NT2/D1 (cell line): Measurements from ENCODE around the gene HSPE1.
"Not testable (repeated sequence)": the region's sequence is repeated elsewhere in the genome, so short reads cannot be mapped to it uniquely, and the experiment has no call there.

Experiments
- DNase-seq: peaks from one replicate; pipeline ENCODE4 v3.0.0-alpha.2; 2011; ENCODE audit warnings: low read depth, low spot score
- H3K27me3 ChIP-seq: 2 replicates; pipeline ENCODE4 v1.6.0; 2011; ENCODE audit warnings: mild to moderate bottlenecking; ENCODE audit not compliant: insufficient read length, insufficient read depth
- H3K36me3 ChIP-seq: 2 replicates; pipeline ENCODE4 v1.6.1; 2011; ENCODE audit warnings: mild to moderate bottlenecking, low read length, mixed read lengths; ENCODE audit not compliant: insufficient read depth, insufficient read length
- H3K4me1 ChIP-seq: 2 replicates; pipeline ENCODE4 v1.5.1; 2011; ENCODE audit not compliant: insufficient read depth, insufficient read length
- H3K4me3 ChIP-seq: 2 replicates; pipeline ENCODE4 v1.5.1; 2011; ENCODE audit warnings: low read depth; ENCODE audit not compliant: insufficient read length
- H3K9ac ChIP-seq: 2 replicates; pipeline ENCODE4 v1.6.0; 2011; ENCODE audit warnings: low read depth; ENCODE audit not compliant: insufficient read length
- H3K9me3 ChIP-seq: 2 replicates; pipeline ENCODE4 v1.5.1; 2011; ENCODE audit warnings: mild to moderate bottlenecking, low read length; ENCODE audit not compliant: insufficient read depth
- SUZ12 ChIP-seq: IDR thresholded peaks from 2 replicates; pipeline ENCODE4 v1.6.1; 2011; ENCODE audit not compliant: insufficient read length, insufficient read depth; ENCODE audit errors: extremely low read depth
- YY1 ChIP-seq: IDR thresholded peaks from 2 replicates; pipeline ENCODE4 v1.6.1; 2011; ENCODE audit not compliant: insufficient read length, insufficient read depth
- ZNF274 ChIP-seq: IDR thresholded peaks from 2 replicates; pipeline ENCODE4 v1.6.1; 2011; ENCODE audit warnings: mild to moderate bottlenecking, low read depth, low read length

Gene HSPE1

DNA sequence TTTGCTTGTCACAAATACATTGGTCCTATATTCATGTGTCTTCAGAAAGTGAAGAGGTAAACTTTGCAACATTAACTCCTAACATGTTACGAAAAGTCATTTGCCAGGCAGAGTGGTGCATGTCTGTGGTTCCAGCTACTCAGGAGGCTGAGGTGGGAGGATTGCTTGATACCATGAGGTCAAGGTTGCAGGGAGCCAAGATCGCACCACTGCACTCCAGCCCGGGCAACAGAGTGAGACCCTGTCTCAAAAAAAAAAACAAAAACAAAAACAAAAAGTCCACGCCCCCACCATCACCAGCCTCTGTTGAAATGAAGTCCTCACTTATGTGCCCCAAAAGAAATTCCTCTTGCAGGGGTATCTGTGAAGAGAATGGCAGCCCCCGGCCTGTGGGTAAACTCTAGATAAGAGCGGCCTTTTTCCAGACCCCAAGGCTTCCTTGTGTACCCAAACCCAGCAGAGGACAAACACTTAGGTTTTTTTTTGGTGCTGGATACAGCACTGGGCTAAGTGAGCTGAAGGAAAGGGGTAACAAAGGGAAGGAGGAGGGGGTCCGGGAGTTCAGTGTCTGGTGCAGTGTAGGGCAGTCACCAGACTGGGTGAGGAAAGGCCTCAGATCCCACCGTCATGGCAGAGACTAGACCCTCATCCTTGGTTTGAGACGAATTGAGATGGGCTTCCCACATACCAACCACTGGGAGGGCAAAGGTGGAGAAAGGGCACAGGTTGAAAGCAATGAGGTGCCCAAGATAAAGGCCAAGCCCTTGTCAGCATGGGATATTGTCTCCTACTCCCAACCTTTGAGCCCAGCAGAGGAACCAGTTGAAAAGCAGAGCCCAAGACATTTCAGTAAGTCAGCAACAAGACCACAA lies 19.8 kb upstream of the HSPE1 start:
- H3K9ac ChIP-seq: no peak overlapping the region
- H3K36me3 ChIP-seq: peaks cover 31% of the 10 kb centered on the region
- H3K9me3 ChIP-seq: peaks cover 15% of the 10 kb centered on the region; the same call in 1 of the 2 replicates
- H3K27me3 ChIP-seq: no peaks in the 10 kb centered on the region
- no peak for DNase-seq
- TF ChIP-seq ZNF274 (no peak), SUZ12 (no peak), YY1 (no peak)
- no peak overlapping the region for H3K4me3 ChIP-seq
- no peaks in the 10 kb centered on the region for H3K4me1 ChIP-seq

DNA sequence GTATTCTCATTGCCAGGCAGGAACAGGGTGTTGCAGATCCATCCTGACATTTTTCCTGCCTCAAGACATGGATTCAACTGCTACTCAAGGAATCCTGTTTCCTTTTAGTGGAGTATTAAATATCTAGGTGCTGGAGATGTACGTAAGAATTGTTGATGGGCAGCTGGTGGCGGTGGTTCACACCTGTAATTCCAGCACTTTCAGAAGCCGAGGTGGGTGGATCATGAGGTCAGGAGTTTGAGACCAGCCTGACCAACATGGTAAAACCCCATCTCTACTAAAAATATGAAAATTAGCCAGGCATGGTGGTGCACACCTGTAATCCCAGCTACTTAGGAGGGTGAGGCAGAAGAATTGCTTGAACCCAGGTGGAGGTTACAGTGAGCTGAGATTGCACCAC lies 15.9 kb upstream of the HSPE1 start:
- not testable (repeated sequence) for H3K4me1 ChIP-seq, H3K9ac ChIP-seq, DNase-seq, H3K27me3 ChIP-seq, H3K4me3 ChIP-seq
- Histone ChIP-seq H3K9me3 (peaks cover 15% of the 10 kb centered on the region; the same call in 1 of the 2 replicates), H3K36me3 (peaks cover 36% of the 10 kb centered on the region)

DNA sequence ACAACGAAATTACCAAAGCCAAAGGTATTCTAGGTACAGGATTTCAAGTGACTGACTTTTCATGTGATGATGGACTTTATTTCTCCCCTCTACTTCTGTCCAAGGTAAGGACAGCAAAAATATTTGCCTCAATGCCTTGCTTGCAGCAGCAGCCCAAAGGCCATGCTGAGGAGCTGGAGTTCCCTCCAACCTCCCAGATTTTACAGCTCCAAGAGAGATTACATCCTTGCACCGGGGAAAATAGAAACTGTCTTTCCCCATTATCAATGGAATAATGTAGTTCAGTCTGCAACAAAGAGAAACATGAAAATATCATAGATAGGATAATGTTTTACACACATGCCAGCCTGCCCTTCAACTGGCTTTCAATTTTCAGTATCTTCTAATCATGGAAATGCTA lies 14.0 kb upstream of the HSPE1 start:
- no peaks in the 10 kb centered on the region for H3K27me3 ChIP-seq
- H3K36me3 ChIP-seq: peaks cover 54% of the 10 kb centered on the region
- DNase-seq: no peak
- no peak overlapping the region for H3K4me3 ChIP-seq
- H3K9me3 ChIP-seq: peaks cover 15% of the 10 kb centered on the region; the same call in 1 of the 2 replicates
- no peaks in the 10 kb centered on the region for H3K4me1 ChIP-seq
- H3K9ac ChIP-seq: no peak overlapping the region
- TF ChIP-seq SUZ12 (no peak), ZNF274 (no peak), YY1 (no peak)

DNA sequence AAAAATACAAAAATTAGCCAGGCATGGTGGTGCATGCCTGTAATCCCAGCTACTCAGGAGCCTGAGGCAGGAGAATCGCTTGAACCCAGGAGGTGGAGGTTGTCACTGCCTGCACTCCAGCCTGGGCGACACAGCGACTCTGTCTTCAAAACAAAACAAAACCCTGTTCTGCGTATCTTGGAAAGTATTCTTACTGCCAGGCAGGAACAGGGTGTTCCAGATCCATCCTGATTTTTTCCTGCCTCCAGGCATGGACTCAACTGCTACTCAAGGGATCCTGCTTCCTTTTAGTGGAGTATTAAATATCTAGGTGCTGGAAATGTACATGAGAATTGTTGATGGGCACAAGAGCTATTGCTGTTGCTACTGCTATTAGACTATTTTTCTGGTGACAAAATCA lies 12.8 kb upstream of the HSPE1 start:
- DNase-seq: no peak
- peaks cover 66% of the 10 kb centered on the region for H3K36me3 ChIP-seq
- no peak overlapping the region for H3K4me3 ChIP-seq
- H3K9ac ChIP-seq: no peak overlapping the region
- TF ChIP-seq ZNF274 (no peak), YY1 (no peak), SUZ12 (no peak)
- no peaks in the 10 kb centered on the region for H3K27me3 ChIP-seq
- H3K9me3 ChIP-seq: peaks cover 15% of the 10 kb centered on the region; the same call in 1 of the 2 replicates
- H3K4me1 ChIP-seq: no peaks in the 10 kb centered on the region

DNA sequence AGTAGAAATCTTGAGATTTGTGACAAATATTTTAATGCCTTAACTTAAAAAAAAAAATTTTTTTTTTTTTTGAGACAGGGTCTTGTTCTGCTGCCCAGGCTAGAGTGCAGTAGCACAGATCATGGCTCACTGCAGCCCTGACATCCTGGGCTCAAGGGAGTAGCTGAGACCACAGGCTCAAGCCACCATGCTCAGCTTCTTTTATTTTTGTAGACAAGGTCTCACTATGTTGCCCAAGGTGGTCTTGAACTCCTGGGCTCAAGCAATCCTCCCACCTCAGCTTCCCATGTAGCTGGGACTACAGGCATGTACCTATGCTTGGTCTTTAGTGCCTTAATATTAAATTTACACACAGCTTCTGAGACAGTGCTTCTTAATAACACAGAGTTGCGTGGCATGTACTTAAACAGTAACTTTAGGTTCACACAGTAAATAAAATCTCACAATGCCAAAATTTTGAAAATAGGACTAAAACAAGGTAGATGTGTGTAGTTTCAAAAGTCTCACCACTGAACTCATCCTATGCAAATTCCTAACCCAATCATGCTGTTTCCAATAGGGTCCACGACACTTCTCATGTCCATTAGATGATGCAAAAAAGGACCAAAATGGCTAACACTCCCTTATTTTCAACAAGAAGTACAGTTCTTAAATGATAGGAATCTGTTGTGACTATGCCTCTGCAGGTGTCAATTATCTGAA lies 4.6 kb upstream of the HSPE1 start:
- TF ChIP-seq SUZ12: no peak
- no peak for TF ChIP-seq YY1
- no peak for TF ChIP-seq ZNF274
- no peak for DNase-seq
- Histone ChIP-seq H3K27me3 (no peaks in the 10 kb centered on the region), H3K36me3 (peaks cover 88% of the 10 kb centered on the region), H3K9me3 (no peaks in the 10 kb centered on the region), H3K4me3 (peak overlapping the region; percentile 94), H3K4me1 (no peaks in the 10 kb centered on the region), H3K9ac (no peak overlapping the region)

DNA sequence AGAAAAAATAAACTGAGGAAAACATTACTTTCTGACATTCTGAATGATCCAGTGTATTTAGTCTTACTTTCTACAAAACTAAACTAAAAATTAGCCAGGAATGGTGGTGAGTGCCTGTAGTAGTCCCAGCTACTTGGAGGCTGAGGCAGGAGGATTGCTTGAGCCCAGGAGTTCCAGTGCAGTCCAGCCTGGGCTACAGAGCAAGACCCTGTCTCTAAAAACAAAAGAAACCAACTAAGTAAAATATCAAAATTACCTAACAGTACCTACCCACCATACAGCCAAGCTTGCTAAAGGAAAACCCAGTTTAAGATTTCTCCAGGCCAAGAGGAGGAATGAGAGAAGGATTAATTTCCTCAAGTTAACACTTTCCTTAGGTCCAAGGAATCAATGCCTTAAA lies 3.5 kb upstream of the HSPE1 start:
- TF ChIP-seq YY1 (no peak), ZNF274 (no peak), SUZ12 (no peak)
- Histone ChIP-seq H3K9me3 (no peaks in the 10 kb centered on the region), H3K4me3 (peak overlapping the region; percentile 94), H3K9ac (peak overlapping the region; percentile 98), H3K4me1 (no peaks in the 10 kb centered on the region), H3K27me3 (no peaks in the 10 kb centered on the region), H3K36me3 (peaks cover 88% of the 10 kb centered on the region)
- no peak for DNase-seq

DNA sequence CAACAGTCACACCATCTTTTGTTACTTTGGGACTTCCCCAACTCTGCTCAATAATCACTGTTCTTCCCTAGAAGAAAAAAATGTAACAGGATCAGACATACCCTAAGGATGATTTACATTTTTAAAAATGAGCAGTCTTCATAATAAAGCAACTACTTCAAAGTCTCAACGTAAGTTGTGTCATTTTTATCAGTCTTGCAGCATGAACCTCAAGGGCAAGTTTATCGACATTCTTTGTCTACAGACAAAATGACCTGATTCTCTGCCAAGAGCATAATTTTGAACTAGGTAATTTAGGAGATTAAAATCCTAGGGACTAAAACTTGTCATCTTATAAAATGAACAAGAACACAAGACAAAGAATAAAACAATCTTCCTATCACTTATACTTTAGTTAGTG lies 2.9 kb upstream of the HSPE1 start:
- Histone ChIP-seq H3K9me3 (no peaks in the 10 kb centered on the region), H3K4me1 (no peaks in the 10 kb centered on the region), H3K4me3 (peak overlapping the region; percentile 94), H3K9ac (peak overlapping the region; percentile 98), H3K36me3 (peaks cover 88% of the 10 kb centered on the region), H3K27me3 (no peaks in the 10 kb centered on the region)
- no peak for TF ChIP-seq ZNF274
- TF ChIP-seq YY1: no peak
- no peak for TF ChIP-seq SUZ12
- no peak for DNase-seq
